ENCODE results near the gene PAX7.

GRCh38 chr1:18611311-18611710, 19.3 kb upstream of the PAX7 start:
- TF ChIP-seq POLR2A (IDR thresholded peaks at IDR 0.05) (no peak), CTCF (IDR thresholded peaks at IDR 0.05) (no peak)

Measured in uterus (tissue), 2 donors.